ENCODE measurements around the gene MAX.

DNA sequence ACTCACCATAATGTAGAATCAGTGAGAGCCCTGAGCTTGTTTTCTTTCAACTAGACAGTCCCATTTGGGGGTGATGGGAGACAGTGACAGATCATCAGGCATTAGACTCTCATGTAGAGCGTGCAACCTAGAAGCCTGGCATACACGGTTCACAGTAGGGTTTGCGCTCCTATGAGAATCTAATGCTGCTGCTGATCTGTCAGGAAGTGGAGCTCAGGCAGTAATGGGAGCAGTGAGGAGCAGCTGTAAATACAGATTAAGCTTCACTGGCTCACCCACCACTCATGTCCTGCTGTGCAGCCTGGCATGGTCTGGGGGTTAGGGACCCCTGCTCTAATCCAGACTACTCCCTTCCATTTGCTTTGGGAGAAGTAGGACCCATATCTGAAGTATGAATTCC, 60.0 kb downstream of the MAX start:
- TF ChIP-seq CTCF (IDR thresholded peaks at IDR 0.05) (no peak), POLR2A (IDR thresholded peaks at IDR 0.05) (no peak)
